Astrocyte of the hippocampus (primary cell): ENCODE measurements around the gene CTCFL.
A peak's percentile ranks its signal among the peaks of the same experiment; 100 is the strongest.
"Not testable (repeated sequence)": the region's sequence is repeated elsewhere in the genome, so short reads cannot be mapped to it uniquely, and the experiment has no call there.

Experiments used
- DNase-seq: peaks from one replicate; pipeline ENCODE4 v3.0.0; 2011; ENCODE audit warnings: low read depth, low spot score

Gene CTCFL

DNA sequence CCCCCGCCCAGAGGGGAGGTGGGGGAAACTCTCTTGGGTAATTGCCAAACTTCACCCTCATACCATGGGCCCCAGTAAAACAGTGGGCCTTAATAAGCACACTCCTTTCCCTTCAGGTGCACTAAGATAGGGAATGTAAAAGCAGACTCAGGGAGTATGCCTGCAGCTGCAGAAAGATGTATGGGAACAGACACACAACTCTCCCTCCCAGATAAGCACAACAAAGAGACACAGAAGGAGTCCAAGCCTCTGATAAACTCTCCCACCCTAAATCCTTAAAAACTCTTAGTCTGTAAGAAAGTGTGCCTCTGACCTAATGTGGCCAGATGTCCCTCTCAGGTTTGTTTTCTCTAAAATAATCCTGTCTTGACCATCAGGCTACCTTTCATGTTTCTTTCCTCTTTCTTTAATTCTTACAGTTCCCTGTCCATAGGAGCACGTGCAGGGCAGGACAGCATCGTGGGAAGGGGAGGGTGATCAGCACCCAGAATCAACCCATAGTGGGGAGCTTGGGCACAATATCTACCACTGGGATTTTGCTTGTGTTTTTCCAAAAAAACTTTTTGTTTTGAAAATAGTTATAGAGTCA, 11.3 kb upstream of the CTCFL start:
- DNase-seq: no peak

DNA sequence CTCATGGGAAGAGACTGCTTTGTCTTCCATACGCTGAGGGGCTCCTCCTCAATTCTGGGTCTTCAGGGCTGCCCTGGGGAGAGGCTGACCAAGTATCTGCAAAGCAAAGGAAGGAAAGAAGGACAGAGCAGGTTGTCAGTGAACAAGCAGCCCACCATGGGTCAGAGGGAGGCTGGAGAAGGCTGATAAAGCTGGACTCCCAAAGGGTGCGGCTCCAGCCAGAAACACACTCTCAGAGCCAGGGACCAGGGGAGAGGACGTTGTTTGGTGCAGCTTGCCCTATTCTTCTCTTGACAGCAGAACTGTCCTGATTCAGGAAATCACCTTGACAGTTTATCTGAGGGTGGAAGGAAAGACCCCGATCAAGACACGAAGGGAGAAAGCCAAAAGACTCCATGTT, 10.4 kb upstream of the CTCFL start:
- DNase-seq: no peak

DNA sequence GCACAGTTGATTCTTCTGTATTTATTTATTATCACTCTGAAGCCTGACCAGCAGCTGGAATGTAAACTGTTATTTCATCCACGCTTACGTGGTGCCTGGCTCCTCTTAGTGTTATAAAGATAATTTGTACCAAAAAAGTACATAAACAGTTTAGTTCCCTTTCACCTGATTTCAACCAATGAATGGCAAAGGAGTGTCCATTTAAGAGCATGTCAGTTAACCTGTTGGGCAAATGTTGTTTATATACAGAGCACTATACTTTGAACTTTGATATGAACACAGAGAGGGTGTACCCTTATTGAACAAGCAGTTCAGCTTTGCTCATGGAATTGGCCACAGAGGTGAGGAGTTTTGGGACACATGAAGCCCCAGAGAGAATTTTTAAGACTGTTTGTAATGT, 7.2 kb upstream of the CTCFL start:
- no peak for DNase-seq

DNA sequence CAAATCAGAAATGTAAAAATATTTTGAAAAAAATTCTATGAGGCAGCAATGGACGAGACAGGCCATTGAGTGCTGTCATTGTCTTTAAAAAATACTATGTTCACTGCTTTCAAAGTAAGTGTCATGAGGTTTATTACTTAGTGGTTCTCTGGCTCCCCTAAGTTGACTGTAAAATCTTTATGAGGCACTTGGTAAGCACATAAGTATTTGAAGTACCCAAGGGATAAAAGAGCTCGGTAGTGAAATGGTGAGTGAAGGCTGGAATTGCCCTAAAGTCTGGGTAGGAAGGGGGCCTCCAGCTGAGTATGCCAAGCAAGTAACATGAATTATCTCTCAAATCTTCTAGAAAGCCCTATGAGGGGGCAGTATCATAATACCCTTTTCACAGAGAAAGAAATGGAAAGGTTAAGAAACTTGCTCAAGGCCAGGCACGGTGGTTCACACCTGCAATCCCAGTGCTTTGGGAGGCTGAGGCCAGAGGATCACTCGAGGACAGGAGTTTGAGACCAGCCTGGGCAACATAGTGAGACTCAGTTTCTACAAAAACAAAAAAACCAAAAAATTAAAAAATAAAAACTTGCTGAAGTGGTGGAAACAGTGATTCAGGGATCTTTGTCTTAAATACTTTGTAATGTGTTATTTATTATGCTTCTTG, 5.5 kb upstream of the CTCFL start:
- DNase-seq: no peak

DNA sequence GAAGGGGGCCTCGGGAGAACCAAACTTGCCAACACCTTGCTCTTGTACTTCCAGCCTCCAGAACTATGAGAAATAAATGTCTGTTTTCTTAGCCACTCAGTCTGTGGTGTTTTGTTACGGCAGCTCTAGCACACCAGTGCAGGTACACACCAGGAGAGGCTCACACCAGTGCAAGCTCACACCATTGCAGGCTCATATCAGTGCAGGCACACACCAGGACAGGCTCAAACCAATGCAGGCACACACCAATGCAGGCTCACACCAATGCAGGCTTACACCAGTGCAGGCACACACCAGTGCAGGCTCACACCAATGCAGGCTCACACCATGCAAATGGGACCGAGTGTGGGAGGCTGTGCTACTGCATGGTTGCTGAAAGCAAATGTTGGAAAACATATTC, 4.9 kb upstream of the CTCFL start:
- DNase-seq: no peak

DNA sequence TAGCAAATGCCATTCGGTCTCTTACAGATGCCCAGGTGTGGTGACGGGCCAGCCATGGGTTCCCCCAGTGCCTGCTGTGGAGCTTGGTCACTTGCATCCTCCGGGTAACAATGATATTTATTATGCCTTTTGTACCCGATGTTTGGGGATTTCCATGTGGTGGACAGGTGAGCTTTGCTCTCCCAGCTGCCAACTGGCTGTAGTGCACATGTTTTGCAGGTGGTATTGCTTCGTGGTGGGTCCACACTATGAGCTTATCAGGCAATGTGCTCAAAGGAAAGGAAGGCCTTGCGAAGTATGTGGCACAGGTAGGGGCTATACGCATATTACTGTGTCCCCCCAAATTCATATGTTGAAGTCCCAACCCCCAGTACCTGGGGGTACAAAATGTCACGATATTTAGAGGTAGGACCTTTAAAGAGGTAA, 4.2 kb upstream of the CTCFL start:
- no peak for DNase-seq

DNA sequence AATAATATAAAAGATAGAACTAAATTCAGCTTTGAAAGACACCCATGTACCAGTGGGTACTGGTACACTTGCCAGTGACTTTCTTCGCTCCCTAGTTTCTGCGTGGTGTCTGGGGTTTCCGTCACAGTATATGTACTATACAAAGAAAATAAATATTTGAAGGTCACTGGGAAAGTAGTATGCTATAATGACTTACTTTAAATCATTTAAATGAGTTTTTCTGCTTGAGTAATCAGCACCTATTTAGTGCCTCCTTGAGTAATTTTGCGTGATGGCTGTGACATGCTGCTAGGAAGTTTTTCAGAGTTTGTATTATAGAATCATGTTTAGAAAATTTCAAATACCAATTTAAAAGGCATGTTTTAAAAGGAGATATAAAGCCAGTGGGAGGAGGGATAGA, 3.2 kb upstream of the CTCFL start:
- no peak for DNase-seq

DNA sequence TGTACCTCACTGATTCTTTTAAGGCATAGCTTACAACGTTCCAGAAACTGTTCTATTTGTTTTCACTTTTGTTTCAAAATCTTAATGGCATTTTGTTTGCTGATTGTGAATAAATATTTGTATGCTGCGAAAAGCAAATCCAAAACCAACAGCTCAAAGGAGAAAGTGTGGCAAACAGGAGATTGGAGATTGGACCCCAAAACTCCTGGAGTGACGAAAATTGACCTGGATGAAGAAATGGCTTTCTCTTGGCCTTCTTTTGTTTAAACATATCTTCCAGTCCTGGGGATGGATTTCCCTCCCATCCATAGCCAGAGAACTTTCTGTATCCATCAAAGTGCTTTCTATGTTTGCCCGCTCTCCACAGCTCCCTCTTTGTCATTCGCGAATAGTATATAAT, 2.8 kb upstream of the CTCFL start:
- DNase-seq: no peak

DNA sequence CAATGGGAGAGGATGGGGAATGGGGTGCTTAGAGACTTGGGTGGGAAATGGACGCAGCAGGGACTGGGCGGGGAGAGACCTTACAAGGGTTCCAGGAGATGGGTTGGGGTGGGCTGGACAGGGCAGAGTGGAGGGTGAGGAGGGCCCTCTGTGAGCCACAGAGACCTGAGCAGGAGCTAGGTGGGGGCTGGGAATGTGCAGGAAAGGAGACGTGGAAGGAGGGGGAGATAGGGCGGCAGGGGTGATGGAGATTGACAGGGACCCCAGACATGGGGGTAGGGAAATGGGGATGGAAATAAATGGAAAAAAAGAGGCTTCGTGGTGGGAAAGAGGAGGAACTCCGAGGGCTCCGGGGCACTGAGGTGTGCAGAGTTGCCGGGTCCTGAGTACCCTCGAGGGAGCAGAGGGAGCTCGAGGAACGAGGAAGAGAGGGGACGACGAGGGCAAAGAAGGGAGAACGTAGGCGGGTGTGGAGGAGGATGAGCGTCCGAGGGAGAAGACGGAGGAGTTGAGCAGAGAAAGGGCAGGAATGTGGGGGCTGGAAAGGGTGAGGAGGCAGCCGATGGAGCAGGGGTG, 2.0 kb upstream of the CTCFL start:
- no peak for DNase-seq

DNA sequence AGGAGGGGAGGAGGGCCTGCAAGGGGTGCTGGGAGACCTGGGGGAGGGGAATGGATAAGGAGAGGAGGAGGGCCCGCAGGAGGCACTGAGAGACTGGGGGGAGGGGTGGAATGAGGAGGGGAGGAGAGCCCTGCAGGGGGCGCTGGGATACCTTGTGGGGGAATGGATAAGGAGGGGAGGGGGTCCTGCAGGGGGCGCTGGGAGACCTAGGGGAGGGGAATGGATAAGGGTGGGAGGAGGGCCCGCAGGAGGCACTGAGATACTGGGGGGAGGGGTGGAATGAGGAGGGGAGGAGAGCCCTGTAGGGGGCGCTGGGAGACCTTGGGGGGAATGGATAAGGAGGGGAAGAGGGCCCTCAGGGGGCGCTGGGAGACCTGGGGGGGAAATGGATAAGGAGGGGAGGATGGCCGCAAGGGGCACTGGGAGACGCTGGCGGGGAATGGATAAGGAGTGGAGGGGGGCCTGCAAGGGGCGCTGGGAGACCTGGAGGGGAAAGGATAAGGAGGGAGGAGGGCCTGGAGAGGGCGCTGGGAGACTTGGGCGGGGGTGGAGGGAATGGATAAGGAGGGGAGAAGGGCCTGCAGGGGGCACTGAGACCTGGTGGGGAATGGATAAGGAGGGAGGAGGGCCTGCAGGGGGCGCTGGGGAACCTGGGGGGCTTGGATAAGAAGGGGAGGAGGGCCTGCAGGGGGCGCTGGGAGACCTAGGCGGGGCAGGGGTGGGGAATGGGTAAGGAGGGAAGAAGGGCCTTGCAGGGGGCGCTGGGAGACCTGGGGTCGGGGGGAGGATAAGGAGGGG, 1.3 kb upstream of the CTCFL start:
- DNase-seq: no peak

DNA sequence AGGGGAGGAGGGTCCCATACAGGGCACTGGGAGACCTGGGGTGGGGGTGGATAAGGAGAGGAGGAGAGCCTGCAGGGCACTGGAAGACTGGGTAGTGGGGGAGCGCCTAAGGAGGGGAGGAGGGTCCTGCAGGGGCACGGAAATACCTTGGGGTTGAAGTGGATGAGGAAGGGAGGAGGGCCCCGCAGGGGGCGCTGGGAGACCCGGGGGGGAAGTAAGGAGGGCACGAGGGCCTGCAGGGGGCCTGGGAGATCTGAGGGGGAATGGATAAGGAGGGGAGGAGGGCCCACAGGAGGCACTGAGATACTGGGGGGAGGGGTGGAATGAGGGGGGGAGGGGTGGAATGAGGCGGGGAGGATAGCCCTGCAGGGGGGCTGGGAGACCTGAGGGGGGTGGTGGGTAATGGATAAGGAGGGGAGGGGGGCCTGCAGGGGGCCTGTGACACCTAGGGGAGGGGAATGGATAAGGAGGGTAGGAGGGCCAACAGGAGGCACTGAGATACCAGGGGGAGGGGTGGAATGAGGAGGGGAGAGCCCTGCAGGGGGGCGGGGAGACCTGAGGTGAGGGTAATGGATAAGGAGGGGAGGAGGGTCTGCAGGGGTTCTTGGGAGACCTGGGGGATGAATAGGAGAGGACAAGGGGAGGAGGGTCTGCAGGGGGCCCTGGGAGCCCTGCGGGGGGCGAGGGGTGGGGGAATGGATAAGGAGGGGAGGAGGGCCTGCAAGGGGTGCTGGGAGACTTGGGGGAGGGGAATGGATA, 567 bp upstream of the CTCFL start:
- DNase-seq: no peak

DNA sequence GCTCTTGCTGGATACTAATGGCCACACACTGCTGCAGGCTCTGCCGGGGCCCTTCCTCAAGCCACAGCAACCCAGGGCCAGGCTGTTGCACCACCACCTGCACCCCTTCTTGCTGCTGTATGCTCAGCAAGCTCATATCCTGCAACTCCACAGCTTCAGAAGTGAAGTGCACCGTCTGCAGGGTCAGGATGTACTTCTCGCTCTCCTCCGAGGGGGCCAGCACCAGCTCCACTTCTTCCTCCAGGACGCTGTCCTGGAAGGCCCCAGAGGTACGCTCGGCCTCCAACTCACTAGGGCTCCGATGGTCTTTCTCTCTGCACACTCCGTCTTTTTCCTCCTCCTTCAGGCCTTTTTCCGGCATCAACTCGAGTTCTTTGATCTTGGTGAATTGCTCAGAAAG, 1.2 kb downstream of the CTCFL start:
- no peak for DNase-seq

DNA sequence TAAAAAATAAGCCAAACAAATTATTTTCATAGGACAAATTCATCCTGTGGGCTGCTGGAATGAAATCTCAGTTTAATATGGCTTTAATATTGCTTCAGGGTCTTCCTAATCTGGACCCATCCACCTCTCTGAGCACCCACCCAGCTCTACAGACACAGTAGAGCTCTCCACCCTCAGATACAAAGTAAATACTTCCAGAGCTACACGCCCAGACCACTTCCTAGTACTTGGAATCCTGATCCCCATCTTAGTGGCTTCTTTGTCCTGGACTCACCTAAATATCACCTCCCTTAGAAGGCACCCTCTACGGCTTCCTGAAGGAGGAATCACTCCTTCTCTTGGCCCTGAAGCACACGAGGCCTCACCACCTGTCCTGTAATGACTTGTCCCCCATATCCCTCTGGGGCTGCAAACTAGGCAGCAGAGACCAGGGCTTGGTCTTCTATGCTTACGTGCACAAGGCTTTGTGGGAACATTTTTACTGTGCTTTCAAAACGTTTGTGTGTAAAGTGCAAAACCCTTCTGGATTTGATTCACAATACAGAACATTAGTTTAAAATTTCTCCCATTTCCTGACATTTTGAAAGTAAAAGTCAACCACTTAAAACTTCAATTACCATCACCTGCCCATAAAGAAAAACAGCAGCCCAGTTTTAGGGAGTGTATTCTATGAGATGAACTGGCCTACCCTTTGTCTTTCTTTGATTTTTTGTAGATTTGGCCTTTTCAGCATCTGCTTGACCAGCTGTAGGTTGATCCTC, 2.4 kb downstream of the CTCFL start:
- no peak for DNase-seq

DNA sequence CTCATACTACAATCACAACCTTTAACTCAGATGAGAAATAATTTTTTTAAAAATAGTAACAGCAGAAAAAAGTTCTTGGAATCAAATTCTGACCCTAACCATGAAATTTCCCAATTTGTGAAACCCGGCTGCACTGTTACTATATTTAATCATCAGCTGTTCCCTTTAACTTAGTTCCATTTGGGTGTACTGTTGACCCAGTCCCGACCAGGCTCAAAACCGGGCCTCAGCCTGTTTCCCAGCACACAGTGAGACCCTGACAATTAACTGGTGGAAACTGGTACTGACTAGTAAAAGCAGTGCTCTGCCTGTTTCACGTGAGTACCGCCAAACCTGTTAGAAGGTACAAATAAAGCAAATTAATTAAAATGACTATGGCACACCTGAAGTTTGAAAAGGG, 7.0 kb downstream of the CTCFL start:
- DNase-seq: no peak

DNA sequence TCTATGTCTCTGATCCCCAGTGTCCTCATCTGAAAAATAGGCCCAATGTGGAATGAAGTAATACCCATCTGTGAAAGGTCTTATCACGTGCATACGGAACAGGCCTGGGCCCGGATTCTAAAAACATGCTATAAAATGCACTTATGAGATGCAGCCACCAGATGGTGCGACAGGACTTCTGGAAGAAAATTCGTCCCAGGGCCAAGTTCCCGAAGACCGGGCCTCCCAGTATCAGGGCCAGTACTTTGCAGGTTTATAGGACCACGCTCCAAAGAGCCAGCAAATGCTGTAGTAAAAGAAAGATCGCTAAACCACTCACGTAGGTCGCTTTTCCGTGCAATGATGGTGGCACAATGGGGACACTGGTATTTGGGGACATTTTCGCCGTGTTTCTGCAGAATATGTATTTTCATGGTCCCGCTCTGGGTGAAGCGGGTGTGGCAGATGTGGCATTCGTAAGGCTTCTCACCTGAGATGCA, 10.6 kb downstream of the CTCFL start:
- peak; percentile 77 for DNase-seq

DNA sequence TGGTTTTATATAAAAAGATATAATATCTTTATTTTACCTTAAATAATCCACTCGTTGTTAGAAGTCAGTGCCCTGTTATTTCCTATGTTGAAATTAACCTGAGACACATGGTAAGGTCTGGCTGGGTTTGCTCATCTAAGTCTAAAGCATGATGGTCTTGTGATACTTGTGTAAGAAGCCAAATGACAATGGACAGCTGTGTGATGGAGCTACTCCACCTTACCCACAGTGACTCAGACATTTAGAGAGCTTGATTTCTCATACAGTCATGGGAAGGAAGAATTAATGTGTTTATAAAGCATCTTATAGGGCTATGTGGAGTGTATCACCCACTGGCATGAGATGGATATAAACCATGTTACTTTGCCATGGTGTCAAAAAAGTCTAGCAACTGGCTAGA, 11.7 kb downstream of the CTCFL start:
- DNase-seq: no peak

DNA sequence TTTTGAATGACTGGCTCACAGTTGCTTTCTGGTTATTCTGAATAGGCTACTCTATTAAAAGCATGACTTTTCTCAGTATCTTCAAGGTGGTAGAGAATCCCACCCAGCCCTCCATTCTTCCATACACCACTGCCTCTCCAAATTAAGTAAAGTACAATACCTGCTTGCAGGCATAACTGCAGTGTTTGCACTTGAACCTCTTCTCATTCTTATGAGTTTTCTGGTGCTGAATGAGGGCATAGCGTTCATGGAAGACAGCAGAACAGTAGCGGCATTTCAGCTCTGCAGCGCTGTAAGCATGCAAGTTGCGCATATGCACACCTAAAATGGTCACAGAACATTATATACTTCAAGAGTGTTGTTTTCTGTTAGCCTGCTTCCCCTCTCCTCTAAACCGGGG, 12.5 kb downstream of the CTCFL start:
- no peak for DNase-seq

DNA sequence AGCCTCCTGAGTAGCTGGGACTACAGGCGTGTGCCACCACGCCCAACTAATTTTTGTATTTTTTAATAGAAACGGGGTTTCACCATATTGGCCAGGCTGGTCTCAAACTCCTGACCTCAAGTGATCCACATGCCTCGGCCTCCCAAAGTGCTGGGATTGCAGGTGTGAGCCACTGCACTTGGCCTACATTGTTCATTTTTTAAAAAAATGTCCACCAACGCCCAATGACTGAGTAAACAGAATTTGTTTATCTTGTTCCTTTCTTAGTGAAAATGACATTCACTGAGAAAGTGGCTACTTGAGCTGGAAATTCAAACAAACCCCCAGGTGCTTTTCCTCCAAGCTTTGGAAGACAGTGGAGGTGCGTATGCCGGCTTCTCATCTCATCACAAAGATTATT, 13.2 kb downstream of the CTCFL start:
- DNase-seq: not testable (repeated sequence)

DNA sequence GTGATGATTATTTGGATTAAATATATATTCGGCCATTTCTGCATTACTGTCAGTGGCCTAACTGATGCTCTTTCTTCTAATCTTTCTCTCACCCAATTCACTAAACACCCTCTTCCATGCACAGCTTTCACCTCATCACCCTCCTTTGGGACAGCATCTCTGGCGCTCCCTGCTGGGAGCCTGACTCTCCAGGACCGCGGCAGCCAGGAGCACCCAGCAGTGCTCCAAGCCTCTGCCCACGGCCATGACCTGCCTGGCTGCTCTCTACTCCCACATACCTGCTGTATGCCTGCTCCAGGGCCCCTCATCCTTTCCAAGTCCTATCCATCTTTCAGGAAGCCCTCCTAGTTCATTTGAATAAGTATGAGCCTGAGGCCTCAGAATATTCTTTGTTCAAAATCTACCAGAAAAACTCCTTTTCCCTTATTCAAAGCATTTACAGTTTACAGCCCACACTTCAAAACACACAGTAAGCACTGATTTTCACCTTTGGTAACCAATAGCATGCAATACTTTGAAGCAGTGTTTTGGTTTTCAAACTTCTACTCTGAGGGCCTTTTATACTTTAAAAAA, 15.2 kb downstream of the CTCFL start:
- peak; percentile 34 for DNase-seq

DNA sequence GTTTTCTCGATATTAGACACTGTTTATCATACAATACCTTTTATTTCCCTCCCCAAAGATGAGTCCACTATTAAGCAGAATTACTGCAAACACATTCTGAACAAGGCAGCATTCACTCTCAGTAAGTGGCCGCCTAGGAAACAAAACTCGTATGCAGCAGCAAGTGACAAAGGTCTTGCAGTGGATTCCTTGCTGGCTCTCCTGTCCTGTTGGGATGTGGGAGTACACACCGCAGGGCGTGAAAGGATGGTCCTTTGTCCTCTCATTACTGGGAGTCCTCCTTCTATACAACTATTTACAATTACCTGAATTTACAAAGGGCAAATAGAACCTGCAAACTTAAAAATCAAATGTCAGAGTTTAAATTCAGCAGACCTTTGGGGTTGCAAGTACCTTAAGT, 16.1 kb downstream of the CTCFL start:
- no peak for DNase-seq

DNA sequence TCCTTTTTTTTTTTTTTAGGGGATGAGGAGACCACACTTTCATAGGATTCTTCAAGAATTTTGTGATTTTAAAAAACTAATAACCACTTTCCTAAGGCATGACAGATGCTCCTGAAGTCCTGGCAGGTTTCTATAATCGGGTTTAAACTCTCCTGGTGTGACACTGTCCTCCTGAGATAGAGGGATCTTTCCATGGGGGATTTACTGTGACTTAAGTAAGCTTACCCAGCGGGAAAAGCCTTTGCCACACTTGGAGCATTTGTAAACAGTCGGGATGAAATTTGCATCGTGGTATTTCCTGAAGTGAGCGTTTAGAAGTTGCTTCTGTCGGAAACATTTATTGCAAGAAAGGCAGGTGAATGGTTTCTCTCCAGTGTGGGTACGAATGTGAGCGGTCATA, 16.6 kb downstream of the CTCFL start:
- no peak for DNase-seq
